Fibroblast of mammary gland (primary cell): ENCODE results near the gene CDC42BPB.

Source experiments
- DNase-seq: peaks from one replicate; pipeline ENCODE4 v3.0.0-alpha.2; 2010; ENCODE audit warnings: low read depth
- H3K4me3 ChIP-seq: 2 replicates; pipeline ENCODE4 v1.5.1; 2011; ENCODE audit warnings: low read depth, mild to moderate bottlenecking, low read length, moderate library complexity; ENCODE audit not compliant: control insufficient read depth
- CTCF ChIP-seq: conservative IDR thresholded peaks from 2 replicates; pipeline ENCODE4 v1.5.1; 2011; ENCODE audit warnings: low read depth, low read length, inconsistent platforms; ENCODE audit not compliant: control insufficient read depth, insufficient read depth

CDC42BPB gene

GRCh38 chr14:102885737-102886447, 171.5 kb downstream of the CDC42BPB start:
- H3K4me3 ChIP-seq = no peak overlapping the region
- no peak for DNase-seq
- TF ChIP-seq CTCF = no peak

GRCh38 chr14:102883554-102883953, 173.8 kb downstream of the CDC42BPB start:
- H3K4me3 ChIP-seq = no peak overlapping the region
- TF ChIP-seq CTCF = no peak
- no peak for DNase-seq

GRCh38 chr14:102883089-102883541, 174.2 kb downstream of the CDC42BPB start:
- TF ChIP-seq CTCF = no peak
- no peak for DNase-seq
- no peak overlapping the region for H3K4me3 ChIP-seq
